ENCODE results near the gene LIPK.

The LIPK gene

DNA sequence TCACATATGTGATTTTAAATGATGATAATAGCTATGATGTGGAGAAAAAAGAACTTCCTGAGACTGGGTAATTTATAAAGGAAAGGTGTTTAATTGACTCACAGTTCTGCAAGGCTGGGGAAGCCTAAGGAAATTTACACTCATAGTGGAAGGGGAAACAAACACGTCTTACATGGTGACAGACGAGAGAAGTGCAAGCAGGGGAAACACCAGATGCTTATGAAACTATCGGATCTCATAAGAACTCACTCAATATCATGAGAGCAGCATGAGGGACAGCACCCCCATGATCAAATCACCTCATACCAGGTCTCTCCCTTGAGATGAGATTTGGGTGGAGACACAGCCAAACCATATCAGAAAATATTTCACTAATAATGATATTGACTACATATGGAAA is 49.7 kb downstream of the LIPK start:
- Histone ChIP-seq H3K4me3 (ENCODE audit: low read length) (no peak overlapping the region), H3K36me3 (ENCODE audit: control insufficient read depth, insufficient read depth, low read length, severe bottlenecking) (no peaks in the 10 kb centered on the region), H3K9me3 (ENCODE audit: control insufficient read depth, low read length) (no peaks in the 10 kb centered on the region), H3K9ac (ENCODE audit: low read length) (no peak overlapping the region), H3K4me1 (ENCODE audit: control insufficient read depth, insufficient read depth, low read length) (peaks cover 13% of the 10 kb centered on the region), H3K27me3 (replicated peaks; ENCODE audit: control insufficient read depth, insufficient read depth, low read length) (no peaks in the 10 kb centered on the region)
- no peak for DNase-seq (ENCODE audit: low read depth)

- DNase-seq (ENCODE audit: low read depth): no peak
- Histone ChIP-seq H3K27me3 (replicated peaks; ENCODE audit: control insufficient read depth, insufficient read depth, low read length) (no peaks in the 10 kb centered on the region), H3K4me3 (ENCODE audit: low read length) (no peak overlapping the region), H3K4me1 (ENCODE audit: control insufficient read depth, insufficient read depth, low read length) (peaks cover 13% of the 10 kb centered on the region), H3K36me3 (ENCODE audit: control insufficient read depth, insufficient read depth, low read length, severe bottlenecking) (no peaks in the 10 kb centered on the region), H3K9me3 (ENCODE audit: control insufficient read depth, low read length) (no peaks in the 10 kb centered on the region), H3K9ac (ENCODE audit: low read length) (no peak overlapping the region)
Observed at GRCh38 chr10:88756660-88757059, 50.6 kb downstream of the LIPK start.

DNA sequence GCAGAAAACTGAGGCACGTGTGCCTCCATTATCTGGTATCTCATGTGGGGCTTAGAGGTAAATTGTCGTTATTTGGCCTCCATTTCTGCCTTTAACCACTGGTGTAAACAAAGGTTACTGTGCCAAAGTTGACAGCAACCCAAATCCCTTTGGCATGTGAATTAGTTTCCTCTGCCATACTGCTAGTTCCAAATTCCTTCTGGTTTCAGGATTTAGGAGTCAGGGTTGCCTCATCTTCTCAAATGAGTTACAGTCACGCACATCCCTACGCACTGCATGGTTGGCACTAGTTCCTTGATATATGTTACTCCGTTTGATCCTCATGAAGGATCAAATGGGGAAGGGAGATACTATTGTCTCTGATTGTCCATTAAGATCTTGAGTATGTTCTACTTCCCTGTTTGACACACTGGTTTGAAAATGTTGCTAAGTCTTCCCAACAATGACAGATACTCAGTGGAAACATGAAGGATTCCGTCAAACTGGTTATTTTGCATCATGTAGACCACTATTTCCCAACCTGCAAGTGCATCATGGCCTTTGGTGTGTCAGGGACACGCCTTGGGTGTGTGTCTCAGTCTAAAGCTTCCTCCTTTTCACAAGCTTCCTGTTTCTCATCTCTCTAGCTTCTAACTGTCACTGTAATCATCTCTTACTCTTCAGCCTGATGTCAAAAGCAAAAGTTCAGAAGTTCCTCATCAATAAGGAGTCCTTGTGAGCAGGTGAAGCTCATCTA is 53.5 kb downstream of the LIPK start, which contains the start of gene LIPN:
Gene LIPN (plus strand): TSS at position 655 of the 736 bp plus-strand sequence. CDS start 1,386 bp downstream, outside the sequence.
- DNase-seq (ENCODE audit: low read depth): no peak
- Histone ChIP-seq H3K9ac (ENCODE audit: low read length) (no peak within 1 kb of the TSS), H3K4me1 (ENCODE audit: control insufficient read depth, insufficient read depth, low read length) (peaks cover 16% of the 10 kb centered on the region), H3K4me3 (ENCODE audit: low read length) (no peak within 1 kb of the TSS), H3K36me3 (ENCODE audit: control insufficient read depth, insufficient read depth, low read length, severe bottlenecking) (no peaks in the 10 kb centered on the region), H3K27me3 (replicated peaks; ENCODE audit: control insufficient read depth, insufficient read depth, low read length) (no peaks in the 10 kb centered on the region), H3K9me3 (ENCODE audit: control insufficient read depth, low read length) (no peaks in the 10 kb centered on the region)

DNA sequence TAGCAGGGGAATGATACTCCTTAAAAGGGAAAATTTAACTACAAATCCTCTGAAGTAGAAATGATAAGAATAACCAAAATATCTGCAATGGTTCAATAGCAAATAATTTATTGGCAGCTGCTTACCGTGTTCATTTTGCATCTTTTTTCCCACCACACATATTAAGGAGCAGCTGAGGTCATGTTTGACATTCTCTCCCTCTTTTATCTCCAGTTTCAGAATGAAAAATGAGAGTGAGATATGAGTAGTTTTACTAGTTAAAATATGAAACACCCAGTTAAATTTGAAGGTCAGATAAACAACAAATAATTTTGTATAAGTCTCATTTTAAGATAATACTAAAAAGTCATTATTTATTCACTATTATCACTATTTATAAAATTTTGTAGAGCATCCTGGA is 56.9 kb downstream of the LIPK start:
- DNase-seq (ENCODE audit: low read depth): no peak
- Histone ChIP-seq H3K4me3 (ENCODE audit: low read length) (no peak overlapping the region), H3K9me3 (ENCODE audit: control insufficient read depth, low read length) (no peaks in the 10 kb centered on the region), H3K9ac (ENCODE audit: low read length) (no peak overlapping the region), H3K27me3 (replicated peaks; ENCODE audit: control insufficient read depth, insufficient read depth, low read length) (no peaks in the 10 kb centered on the region), H3K4me1 (ENCODE audit: control insufficient read depth, insufficient read depth, low read length) (peaks cover 10% of the 10 kb centered on the region), H3K36me3 (ENCODE audit: control insufficient read depth, insufficient read depth, low read length, severe bottlenecking) (no peaks in the 10 kb centered on the region)

DNA sequence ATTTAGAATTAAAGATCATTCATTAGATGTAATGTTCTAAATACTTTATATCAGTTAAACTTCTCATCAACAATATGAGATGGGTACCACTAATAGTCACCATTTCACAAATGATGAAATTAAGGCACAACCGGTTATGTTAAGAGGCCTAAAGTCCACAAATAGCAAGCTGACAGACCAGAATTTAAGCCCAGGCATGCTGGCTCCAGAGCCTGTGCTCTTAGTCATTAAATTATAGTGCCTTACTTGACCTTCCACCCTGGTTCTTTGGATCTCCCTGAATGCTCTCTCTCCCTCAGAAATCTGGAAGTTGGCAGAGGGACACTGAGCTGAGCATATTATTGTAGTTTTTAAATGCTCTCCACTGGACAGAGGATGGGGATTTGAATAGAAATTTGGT is 57.4 kb downstream of the LIPK start:
- Histone ChIP-seq H3K36me3 (ENCODE audit: control insufficient read depth, insufficient read depth, low read length, severe bottlenecking) (no peaks in the 10 kb centered on the region), H3K27me3 (replicated peaks; ENCODE audit: control insufficient read depth, insufficient read depth, low read length) (no peaks in the 10 kb centered on the region), H3K4me1 (ENCODE audit: control insufficient read depth, insufficient read depth, low read length) (peaks cover 16% of the 10 kb centered on the region), H3K9ac (ENCODE audit: low read length) (no peak overlapping the region), H3K4me3 (ENCODE audit: low read length) (no peak overlapping the region), H3K9me3 (ENCODE audit: control insufficient read depth, low read length) (no peaks in the 10 kb centered on the region)
- DNase-seq (ENCODE audit: low read depth): no peak

DNA sequence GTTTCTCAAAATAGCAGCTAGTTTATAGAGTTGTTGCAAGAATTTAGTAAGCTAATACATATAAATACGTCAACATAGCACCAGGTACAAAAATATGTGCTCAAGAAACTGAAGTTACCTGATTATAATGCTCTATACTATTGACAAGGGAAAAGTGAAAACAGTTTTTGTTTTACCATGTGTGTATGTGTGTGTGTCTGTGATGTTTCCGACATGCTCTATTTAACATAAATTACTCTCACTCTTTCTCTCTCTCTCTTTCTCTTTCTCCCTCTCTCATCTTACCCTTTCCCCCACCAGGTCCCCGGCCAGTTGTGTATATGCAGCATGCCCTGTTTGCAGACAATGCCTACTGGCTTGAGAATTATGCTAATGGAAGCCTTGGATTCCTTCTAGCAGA is 58.1 kb downstream of the LIPK start:
- H3K27me3 ChIP-seq (replicated peaks; ENCODE audit: control insufficient read depth, insufficient read depth, low read length): no peaks in the 10 kb centered on the region
- H3K9ac ChIP-seq (ENCODE audit: low read length): no peak overlapping the region
- no peaks in the 10 kb centered on the region for H3K9me3 ChIP-seq (ENCODE audit: control insufficient read depth, low read length)
- H3K4me3 ChIP-seq (ENCODE audit: low read length): no peak overlapping the region
- H3K4me1 ChIP-seq (ENCODE audit: control insufficient read depth, insufficient read depth, low read length): peaks cover 17% of the 10 kb centered on the region
- no peaks in the 10 kb centered on the region for H3K36me3 ChIP-seq (ENCODE audit: control insufficient read depth, insufficient read depth, low read length, severe bottlenecking)
- no peak for DNase-seq (ENCODE audit: low read depth)

- no peak overlapping the region for H3K4me3 ChIP-seq (ENCODE audit: low read length)
- peaks cover 17% of the 10 kb centered on the region for H3K4me1 ChIP-seq (ENCODE audit: control insufficient read depth, insufficient read depth, low read length)
- H3K36me3 ChIP-seq (ENCODE audit: control insufficient read depth, insufficient read depth, low read length, severe bottlenecking): no peaks in the 10 kb centered on the region
- no peak for DNase-seq (ENCODE audit: low read depth)
- no peaks in the 10 kb centered on the region for H3K9me3 ChIP-seq (ENCODE audit: control insufficient read depth, low read length)
- no peak overlapping the region for H3K9ac ChIP-seq (ENCODE audit: low read length)
- H3K27me3 ChIP-seq (replicated peaks; ENCODE audit: control insufficient read depth, insufficient read depth, low read length): no peaks in the 10 kb centered on the region
Observed at GRCh38 chr10:88765816-88766215, 59.8 kb downstream of the LIPK start.

GRCh38 chr10:88769384-88769783 is 63.3 kb downstream of the LIPK start:
- no peak for DNase-seq (ENCODE audit: low read depth)
- Histone ChIP-seq H3K27me3 (replicated peaks; ENCODE audit: control insufficient read depth, insufficient read depth, low read length) (no peaks in the 10 kb centered on the region), H3K36me3 (ENCODE audit: control insufficient read depth, insufficient read depth, low read length, severe bottlenecking) (no peaks in the 10 kb centered on the region), H3K9ac (ENCODE audit: low read length) (no peak overlapping the region), H3K4me1 (ENCODE audit: control insufficient read depth, insufficient read depth, low read length) (peaks cover 7% of the 10 kb centered on the region), H3K9me3 (ENCODE audit: control insufficient read depth, low read length) (peaks cover 5% of the 10 kb centered on the region), H3K4me3 (ENCODE audit: low read length) (no peak overlapping the region)

DNA sequence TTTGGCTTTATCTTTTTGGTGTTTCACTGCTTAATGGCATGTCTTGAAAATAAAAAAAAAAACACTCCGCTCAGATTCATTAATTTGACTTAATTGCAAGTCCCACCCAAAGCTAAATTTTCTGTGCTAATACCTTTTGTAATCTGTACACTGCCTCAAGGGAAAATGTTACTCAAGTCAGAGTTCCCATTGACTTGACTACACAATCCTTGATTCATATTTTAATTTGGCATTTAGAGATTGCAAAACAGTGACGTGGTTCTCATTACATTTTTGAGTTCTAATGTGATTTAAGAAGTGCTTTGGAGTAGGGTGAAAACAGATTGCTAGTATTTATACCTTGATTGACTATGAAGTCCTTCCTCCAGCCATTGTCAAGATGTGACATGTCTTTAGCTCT is 75.2 kb downstream of the LIPK start:
- H3K9ac ChIP-seq (ENCODE audit: low read length): no peak overlapping the region
- peak; percentile 74 for DNase-seq (ENCODE audit: low read depth)
- H3K4me3 ChIP-seq (ENCODE audit: low read length): no peak overlapping the region
- no peaks in the 10 kb centered on the region for H3K36me3 ChIP-seq (ENCODE audit: control insufficient read depth, insufficient read depth, low read length, severe bottlenecking)
- peaks cover 10% of the 10 kb centered on the region for H3K4me1 ChIP-seq (ENCODE audit: control insufficient read depth, insufficient read depth, low read length)
- H3K9me3 ChIP-seq (ENCODE audit: control insufficient read depth, low read length): no peaks in the 10 kb centered on the region
- no peaks in the 10 kb centered on the region for H3K27me3 ChIP-seq (replicated peaks; ENCODE audit: control insufficient read depth, insufficient read depth, low read length)

- Histone ChIP-seq H3K9ac (ENCODE audit: low read length) (no peak overlapping the region), H3K4me3 (ENCODE audit: low read length) (no peak overlapping the region), H3K4me1 (ENCODE audit: control insufficient read depth, insufficient read depth, low read length) (peaks cover 10% of the 10 kb centered on the region), H3K36me3 (ENCODE audit: control insufficient read depth, insufficient read depth, low read length, severe bottlenecking) (no peaks in the 10 kb centered on the region), H3K27me3 (replicated peaks; ENCODE audit: control insufficient read depth, insufficient read depth, low read length) (no peaks in the 10 kb centered on the region), H3K9me3 (ENCODE audit: control insufficient read depth, low read length) (no peaks in the 10 kb centered on the region)
- DNase-seq (ENCODE audit: low read depth): no peak
Observed at GRCh38 chr10:88782222-88782621, 76.2 kb downstream of the LIPK start.

DNA sequence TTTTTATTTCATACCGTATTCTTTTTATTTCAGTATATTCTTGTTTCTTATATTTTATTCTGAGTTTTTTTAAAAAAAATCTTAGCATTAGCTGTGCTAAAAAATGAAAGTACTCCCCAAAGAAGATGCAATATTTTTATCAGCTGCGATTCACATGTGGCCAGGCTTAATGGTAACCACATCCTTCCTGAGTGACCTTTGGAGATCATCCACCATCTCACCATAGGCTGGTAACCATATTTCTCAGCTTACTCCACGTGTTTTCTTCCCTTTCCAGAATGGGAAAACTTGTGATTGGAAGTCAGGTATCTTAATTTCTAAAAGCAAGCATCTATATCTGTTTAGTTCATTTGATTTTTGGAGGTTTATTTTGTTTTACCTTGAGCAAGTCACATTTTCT is 77.7 kb downstream of the LIPK start:
- H3K9ac ChIP-seq (ENCODE audit: low read length): no peak overlapping the region
- no peaks in the 10 kb centered on the region for H3K27me3 ChIP-seq (replicated peaks; ENCODE audit: control insufficient read depth, insufficient read depth, low read length)
- H3K4me1 ChIP-seq (ENCODE audit: control insufficient read depth, insufficient read depth, low read length): peaks cover 10% of the 10 kb centered on the region
- no peak for DNase-seq (ENCODE audit: low read depth)
- H3K36me3 ChIP-seq (ENCODE audit: control insufficient read depth, insufficient read depth, low read length, severe bottlenecking): no peaks in the 10 kb centered on the region
- H3K4me3 ChIP-seq (ENCODE audit: low read length): no peak overlapping the region
- H3K9me3 ChIP-seq (ENCODE audit: control insufficient read depth, low read length): no peaks in the 10 kb centered on the region
